Activated T-cell treated with anti-CD3 and anti-CD28 coated beads for 48 hours (primary cell): ENCODE data around the gene REL.
"Not testable (repeated sequence)": the region's sequence is repeated elsewhere in the genome, so short reads cannot be mapped to it uniquely, and the experiment has no call there.

Experiments
- DNase-seq: peaks from one replicate; pipeline ENCODE4 v3.0.0-alpha.2; 2020; ENCODE audit warnings: low read depth

The REL gene

DNA sequence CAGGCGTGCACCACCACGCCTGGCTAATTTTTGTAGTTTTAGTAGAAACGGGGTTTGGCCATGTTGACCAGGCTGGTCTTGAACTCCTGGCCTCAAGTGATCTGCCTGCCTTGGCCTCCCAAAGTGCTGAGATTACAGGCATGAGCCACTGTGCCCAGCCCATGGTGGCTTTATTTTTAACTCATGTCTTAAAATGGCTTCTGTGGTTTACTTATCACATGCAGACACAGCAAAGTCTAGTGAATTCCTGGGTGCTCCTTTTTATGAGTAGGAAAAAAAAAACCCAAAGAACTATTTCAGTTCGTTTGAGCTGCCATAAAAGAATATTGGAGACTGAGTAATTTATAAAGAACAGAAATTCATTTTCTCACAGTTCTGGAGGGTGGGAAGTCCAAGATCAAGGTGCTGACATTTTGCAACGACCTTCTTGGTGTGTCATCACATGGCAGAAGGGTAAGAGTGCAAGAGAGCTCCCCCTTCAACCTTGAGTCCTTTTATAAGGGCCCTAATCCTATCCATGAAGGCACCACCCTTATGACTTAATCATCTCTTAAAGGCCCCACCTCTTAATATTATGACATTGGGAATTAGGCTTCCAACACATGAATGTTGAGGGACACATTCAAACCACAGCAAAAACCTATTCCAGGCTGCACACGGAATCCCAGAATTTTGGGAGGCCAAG is 12.6 kb upstream of the REL start:
- DNase-seq = no peak

DNA sequence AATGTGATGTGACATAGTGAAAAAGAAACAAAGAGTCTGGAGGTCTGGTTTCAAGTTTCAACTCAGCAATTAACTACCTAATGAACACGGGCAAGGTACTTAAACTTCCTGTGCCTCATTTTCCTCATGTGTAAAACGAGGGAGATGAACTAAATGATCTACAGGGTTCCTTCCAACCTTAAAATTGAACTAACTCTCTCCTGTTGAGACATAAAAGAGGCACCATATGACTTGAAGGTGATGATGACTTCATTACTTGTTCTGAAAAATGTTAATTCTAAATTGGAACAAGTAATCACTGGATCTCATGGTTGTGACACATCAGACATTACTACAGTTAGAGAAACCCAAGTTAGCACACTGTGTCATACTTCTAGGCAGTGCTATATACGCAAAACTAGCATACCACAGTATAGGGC is 8.9 kb upstream of the REL start:
- no peak for DNase-seq

DNA sequence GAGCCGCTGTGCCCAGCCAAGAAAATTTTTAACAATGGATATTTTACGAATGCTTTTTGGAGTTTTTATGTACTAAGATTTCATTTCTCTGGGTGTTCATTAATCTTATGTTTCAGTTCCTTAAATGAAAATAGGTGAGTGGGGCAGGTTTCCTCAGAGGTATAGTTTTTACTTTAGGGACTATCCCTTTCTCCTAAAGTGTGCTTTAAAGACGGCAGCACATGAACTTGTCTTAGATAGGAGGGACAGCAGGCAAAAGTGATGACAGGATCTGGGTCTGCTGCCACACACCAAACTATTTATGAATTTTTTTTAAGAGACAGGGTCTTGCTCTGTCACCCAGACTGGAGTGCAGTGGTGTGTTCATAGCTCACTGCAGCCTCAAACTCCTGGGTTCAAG is 8.0 kb upstream of the REL start:
- DNase-seq = no peak

DNA sequence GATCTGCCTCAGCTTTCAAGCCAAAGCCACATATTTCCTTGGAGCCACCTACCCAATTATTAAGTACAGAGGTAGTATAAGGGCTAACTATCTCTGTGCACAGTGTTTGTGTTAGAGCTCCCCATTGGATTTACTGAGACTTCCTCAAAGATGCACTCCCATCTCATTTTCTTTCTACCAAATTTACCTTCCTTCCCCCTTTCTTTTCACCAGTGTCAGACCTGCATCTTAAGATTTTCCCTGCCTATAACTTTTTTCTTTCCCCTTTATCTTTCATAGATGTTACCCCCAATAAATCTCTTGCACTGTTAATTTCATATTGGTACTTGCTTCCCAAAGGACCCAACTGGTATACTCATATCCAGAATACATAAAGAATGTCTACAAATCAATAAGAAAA is 5.9 kb upstream of the REL start:
- DNase-seq = no peak

DNA sequence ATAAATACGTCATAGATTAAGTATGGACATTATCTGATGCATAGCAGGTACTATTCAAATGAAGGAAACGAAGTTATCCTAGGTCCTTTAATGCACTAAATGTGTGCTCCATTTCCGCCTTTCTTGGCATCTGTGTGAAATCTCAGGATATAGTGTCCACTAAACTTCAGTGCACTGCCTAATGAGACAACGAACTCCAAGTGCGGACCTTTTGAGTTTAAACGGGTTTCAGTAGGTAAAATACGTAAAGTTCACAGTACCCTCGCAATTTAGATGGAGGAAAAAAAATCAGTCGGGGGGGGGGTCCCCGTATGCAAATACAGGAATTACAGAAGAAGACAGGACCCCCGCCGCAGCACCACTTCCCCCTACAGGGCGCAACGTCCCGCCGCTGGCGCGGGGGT is 729 bp upstream of the REL start:
- DNase-seq = no peak

DNA sequence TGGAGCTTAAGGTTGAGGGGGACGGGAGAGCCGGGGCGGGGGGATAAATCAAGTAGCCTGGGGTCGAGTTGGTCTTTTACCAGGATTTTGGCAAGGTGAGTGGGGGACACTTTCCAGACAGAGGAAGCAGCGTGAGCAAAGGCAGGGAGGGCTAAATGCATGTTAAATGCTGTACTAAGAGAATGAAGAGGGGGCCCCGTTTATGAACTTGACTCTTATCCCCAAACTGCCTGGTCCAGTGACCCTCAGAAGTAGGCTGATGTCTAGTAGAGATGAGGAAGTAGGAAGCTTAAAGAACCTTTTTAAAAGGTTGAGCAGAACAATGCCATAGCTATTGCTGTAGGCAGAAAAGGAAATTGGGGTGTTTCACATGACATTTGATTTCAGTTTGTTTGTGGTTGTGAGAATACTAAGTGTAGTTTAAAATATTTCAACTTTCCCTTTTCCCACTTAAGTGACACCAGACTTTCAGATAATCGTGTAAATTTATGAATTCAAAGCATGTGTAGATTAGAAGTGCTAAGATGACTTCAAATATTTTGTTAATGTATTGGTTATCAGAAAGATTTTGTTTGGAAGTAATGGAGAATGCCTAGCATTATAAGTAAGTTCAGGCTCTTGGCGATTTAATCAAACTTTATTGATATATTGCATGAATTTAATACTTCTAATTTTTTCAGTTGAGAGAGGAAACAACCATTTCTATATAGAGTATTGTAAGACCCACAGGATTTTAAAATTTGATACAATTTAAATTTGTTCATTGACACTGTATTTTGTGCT is 1.8 kb downstream of the REL start:
- DNase-seq = no peak

DNA sequence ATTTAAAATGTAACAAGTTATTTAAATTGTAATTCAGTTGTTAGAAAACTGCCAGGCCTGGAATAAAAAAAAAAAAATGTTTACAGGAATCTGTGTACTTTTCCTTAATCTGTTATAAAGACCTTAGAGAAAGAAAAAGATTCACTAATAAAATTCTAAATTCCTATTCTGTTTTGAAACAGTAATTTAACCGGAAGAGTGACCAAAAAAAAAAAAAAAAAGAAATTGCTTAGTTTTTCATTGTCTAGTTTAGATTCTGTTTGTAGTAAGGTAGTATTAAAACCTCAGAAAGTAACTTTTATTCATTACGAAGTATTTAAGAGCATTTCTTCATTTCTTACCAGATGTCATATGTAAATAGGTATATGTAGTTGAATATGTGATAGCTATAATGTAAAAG is 2.5 kb downstream of the REL start:
- DNase-seq = no peak

DNA sequence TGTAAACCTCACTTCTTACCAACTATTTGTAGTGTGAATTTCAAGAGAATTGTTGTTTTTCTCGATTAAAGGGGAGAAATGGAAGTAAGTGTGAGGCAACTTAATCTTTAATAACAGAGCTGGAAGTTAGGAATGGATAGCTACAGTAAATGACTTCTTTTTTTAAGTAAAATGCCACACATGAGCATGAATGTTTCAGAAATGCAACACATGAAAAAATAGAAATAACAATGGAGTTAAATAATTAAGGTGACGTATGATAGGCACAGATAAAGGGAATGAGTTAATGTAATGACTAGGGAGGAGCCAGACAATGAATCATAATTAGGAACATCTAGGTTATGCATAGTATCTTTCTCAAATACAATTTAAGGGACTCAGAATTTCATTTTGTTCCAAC is 3.4 kb downstream of the REL start:
- DNase-seq = no peak

DNA sequence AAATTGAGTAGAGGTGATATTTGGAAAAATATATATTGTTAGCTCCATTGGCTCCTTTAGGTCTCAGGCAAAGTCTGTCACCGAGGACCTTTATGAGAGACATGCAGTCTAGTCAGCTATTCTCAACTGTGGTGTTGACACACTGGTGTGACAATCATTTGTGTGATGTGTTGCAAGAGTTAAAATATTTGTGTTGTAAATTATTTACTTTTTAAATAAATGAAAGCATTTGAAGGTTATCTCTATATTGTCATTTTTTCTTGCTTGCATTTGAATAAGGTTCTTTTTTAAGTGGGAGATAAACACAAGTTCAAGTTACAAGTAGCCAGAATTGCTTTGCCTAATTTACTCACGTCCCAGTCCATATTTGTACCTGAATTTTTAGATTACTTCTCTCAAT is 4.3 kb downstream of the REL start:
- DNase-seq = no peak

DNA sequence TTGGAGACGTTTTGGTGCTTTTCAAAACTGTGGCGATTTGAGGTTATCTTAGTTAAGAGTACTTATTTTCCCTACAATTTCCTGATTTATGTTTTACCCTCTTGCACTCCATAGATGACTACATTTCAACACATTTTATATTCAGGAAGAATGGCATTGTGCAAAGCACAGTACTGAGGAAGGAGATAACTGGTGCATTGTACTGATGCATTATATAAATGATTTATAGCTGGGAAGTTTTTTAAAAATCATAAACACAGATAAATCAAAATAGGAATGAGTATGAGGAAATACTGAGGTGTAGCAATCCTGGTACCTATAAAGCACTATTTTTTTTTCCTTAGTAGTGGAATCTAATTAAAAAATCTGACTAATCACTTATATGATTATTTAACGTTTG is 5.6 kb downstream of the REL start:
- no peak for DNase-seq

DNA sequence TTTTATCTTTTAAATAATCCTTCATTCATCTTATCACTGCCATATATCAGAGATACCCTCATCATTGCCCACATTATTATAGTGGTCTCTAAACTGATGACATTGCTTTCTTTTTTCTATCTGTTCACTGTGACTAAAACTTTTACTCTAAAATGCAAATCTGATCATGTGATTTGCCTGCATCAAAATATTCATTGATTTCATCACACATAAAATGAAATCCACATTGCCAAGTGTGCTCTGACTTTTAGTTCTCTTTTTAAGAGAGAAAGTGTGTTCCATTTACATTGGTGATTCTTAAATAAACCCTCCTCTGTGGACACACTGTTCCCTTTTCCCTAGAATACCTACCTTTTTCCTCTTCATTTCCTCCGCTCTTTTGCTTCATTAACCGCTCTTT is 7.5 kb downstream of the REL start:
- DNase-seq = no peak

DNA sequence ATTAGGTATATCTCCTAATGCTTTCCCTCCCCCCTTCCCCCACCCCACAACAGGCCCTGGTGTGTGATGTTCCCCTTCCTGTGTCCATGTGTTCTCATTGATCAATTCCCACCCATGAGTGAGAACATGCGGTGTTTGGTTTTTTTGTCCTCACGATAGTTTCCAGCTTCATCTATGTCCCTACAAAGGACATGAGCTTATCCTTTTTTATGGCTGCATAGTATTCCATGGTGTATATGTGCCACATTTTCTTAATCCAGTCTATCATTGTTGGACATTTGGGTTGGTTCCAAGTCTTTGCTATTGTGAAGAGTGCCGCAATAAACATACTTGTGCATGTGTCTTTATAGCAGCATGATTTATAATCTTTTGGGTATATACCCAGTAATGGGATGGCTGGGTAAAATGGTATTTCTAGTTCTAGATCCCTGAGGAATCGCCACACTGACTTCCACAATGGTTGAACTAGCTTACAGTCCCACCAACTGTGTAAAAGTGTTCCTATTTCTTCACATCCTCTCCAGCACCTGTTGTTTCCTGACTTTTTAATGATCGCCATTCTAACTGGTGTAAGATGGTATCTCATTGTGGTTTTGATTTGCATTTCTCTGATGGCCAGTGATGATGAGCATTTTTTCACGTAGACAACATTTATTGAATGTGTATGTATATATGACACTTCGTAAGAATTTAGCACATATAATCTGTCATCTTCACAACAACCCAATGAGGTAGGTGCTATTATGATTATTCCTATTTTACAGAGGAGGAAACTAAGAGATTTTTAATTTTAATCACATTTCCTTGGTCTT is 8.4 kb downstream of the REL start:
- DNase-seq = not testable (repeated sequence)

DNA sequence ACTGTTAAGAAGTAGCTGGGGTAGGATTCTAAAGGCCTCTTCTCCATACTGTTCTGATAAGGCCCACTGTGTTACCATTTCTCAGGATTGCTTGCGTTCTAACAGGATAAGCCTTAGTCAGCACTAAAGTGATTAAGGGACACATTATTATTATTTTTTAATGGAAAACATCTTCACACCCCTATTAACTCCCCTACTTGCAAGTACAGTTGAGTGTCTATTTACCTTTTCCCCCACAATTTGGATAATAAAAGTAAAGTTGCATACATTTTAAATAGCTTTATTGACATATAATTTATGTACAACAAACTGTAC is 9.0 kb downstream of the REL start:
- no peak for DNase-seq

DNA sequence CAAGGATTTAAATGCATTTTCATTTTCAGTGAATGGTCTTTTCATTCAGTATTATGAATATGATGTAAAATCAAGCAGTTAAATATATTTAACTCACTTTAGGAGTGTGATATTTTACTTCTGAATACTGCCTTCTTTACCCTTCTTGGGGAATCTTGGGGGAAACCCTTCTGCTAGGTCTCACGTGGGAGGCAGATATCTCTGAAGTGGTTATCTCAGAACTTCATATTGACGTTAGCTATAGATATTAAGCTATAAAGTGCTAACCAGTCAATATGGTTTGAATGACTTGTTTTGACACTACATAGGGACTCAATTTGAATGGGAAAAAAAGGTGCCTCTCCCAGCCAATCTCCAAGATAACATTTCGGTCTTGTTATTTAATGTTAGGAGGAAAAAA is 9.8 kb downstream of the REL start:
- DNase-seq = no peak

DNA sequence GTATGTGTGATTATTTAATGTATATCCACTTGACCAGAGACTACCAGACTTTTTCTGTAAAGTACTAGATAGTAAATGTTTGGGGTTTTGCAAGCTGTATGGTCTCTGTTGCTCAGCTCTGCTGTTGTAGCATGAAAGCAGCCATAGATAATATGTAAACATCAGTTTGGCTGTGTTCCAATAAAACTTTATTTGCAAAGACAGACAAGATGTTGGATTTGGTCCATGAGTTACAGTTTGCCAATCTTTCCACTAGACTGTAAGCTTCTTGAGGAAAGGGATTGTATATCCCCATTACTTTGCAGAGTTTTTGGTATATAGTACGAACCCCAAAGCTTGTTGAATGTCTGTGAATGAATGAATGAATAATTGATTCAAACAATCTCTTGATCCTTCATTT is 17.2 kb downstream of the REL start:
- DNase-seq = no peak

DNA sequence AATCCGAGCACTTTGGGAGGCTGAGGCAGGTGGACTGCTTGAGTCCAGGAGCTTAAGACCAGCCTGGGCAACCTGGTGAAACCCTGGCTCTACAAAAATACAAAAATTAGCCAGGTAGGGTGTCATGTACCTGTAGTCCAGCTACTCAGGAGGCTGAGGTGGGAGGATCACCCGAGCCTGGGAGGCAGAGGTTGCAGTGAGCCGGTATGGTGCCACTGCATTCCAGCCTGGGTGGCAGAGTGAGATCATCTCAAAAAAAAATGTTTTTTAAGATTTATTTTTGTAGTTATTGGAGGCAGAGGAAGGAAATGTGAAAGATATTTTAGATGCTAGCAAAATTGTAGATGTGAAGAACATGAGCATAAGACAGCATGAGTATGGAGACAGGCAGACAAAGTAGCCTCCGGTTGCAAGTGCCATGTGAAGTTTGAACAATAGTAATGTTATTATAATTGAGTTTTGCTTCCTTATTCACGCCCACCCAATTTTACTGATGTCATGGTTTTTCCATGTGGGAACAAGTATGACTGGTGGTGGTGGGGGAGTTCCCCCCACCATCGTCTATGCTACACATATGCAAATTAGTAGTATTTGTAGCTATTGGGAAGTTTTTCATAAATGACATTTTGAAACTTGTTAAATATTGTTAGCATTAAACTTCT is 18.0 kb downstream of the REL start:
- peak; percentile 29 for DNase-seq

DNA sequence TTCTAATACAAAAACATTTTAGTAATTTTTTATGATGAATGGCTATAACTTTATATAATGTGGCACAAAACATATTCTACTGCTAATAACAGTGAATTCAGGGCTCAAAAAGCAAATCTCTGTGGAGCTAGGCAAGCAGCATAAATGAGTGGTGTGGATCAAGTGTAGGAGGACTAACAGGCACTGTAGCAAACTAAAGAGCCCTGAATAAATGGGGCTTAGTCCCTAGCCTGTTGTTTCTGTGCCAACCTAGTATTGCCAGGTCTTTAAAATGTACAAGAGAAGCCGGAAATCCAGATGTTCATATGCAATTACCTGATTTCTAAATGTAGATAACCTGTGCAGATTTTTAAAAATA is 18.5 kb downstream of the REL start:
- no peak for DNase-seq

DNA sequence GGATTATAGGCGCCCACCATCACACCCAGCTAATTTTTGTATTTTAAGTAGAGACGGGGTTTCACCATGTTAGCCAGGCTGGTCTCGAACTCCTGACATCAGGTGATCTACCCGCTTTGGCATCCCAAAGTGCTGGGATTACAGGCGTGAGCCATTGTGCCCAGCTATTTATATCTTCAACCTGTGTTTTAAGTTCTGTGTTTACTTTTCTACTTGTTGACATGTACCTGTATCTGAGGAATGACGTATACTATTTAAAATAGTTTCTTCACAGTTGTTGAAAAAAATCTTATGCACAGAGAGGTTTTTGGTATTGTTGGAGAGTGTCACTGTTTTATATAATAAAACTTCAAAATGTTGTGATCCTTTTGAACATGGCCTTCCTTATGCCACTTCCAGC is 19.9 kb downstream of the REL start:
- DNase-seq = not testable (repeated sequence)

DNA sequence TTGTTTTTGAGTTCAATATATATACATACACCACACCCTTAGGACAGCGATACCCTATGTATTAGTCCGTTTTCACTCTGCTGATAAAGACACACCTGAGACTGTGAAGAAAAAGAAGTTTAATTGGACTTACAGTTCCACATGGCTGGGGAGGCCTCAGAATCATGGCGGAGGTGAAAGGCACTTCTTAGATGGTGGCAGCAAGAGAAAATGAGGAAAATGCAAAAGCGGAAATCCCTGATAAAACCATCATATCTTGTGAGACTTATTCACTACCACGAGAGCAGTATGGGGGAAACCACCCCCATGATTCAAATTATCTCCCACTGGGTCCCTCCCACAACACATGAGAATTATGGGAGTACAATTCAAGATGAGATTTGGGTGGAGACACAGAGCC is 24.5 kb downstream of the REL start:
- DNase-seq = not testable (repeated sequence)

DNA sequence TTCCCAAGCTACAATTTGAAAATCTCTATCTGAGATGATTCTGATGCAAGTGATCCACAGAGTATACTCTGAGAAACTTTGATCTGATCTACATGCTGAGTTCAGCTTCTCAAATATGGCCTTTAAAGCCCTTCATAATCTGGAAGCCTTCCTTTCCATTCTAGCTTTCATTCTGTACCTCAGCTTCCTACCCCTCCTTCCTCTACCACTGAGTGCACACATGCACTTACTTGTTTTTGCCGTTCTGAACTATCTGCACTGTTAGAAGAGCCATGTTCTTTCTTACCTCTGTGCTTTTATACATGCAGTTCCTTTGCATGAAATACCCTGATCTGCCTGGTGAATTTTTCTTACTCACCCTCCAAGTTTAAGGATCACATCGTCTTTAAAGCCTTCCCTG is 25.0 kb downstream of the REL start:
- no peak for DNase-seq

DNA sequence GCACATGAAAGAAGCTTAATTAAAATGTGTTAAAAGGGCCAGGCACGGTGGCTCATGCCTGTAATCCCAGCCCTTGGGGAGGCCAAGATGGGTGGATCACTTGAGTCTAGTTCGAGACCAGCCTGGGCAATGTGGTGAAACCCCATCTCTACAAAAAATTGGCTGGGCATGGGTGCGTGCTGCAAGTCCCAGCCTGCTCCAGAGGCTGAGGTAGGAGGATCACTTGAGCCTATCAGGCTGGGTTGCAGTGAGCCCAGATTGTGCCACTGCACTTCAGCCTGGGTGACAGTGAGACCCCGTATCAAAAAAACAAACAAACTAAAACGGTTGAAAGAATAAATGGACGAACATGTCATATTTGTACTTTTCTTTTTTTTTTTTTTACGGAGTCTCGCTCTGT is 26.0 kb downstream of the REL start:
- no peak for DNase-seq

DNA sequence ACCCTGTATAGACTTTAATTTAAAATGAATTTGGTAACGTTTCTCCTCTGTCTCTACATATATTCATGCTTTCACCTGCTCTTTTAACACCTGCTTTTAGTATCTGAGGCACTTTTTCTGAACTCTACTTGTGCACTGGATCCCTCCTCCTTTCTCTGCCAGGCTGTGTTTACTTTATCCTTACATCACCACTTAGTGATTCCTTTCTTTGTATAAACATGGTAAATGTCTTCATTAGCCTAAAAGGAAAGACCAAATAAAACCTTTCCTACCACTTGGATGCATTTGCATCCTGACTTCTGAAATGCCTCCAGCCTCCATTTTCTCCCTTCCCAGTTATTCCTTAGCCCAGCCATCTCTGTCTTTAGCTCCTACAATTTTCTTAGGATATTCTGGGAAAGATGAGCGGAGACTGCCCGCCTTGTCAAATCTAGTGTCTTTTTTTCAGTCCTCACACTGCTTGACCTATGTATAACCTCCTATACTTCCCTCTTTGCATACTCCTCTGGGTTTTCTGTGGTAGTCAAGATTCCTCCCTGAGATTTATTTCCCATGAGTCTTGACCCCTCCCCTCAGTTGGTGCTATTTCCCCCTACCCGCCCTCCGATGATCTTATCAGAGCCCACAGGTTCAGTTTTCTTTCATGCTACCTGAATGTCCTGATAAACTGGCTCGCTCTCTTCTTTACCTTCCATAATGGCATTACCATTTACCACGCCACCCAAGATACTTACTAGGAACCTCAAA is 44.8 kb downstream of the REL start:
- no peak for DNase-seq
